A673 (cell line): Measurements from ENCODE around the gene DDAH1.

ENCODE experiments used
- CTCF ChIP-seq: fragments of 300-800, 200-600 bp; sonication (generic); conservative IDR thresholded peaks from 2 replicates; pipeline ENCODE4 v1.5.1; 2017; ENCODE audit warnings: low read depth, mild to moderate bottlenecking, antibody characterized with exemption, low read length, moderate library complexity, mixed read lengths
- EZH2 ChIP-seq: fragments of 200-600 bp; sonication (generic); IDR thresholded peaks from 2 replicates; pipeline ENCODE4 v1.6.1; 2017; ENCODE audit warnings: borderline replicate concordance, low read depth, mild to moderate bottlenecking, mixed read lengths, antibody characterized with exemption, low read length; ENCODE audit not compliant: poor library complexity, severe bottlenecking

- TF ChIP-seq CTCF (no peak), EZH2 (no peak)
Measured at GRCh38 chr1:85453640-85454194, 11.2 kb downstream of the DDAH1 start.
